HL-60 (cell line): ENCODE data around the gene TRPV3.

ENCODE experiments used
- DNase-seq, 2 experiments: peaks; one replicate each; pipeline ENCODE4 v3.0.0-alpha.2; 2010 to 2020; ENCODE audit warnings: low read depth in 1 of 2, low spot score in 1 of 2
- H3K27ac ChIP-seq: fragments of 250-450 bp; sonication (Bioruptor Pico); replicated peaks from 2 replicates; pipeline ENCODE4 v1.5.1; 2020; ENCODE audit warnings: mild to moderate bottlenecking, moderate library complexity
- H3K27me3 ChIP-seq: fragments of 250-450 bp; sonication (Bioruptor Pico); 2 replicates; pipeline ENCODE4 v1.5.1; 2021; ENCODE audit warnings: mild to moderate bottlenecking, moderate library complexity; ENCODE audit not compliant: insufficient read depth, poor library complexity, severe bottlenecking
- H3K4me3 ChIP-seq: replicated peaks from 2 replicates; pipeline ENCODE4 v1.5.1; 2011; ENCODE audit warnings: mild to moderate bottlenecking, control low read depth, low read length; ENCODE audit not compliant: insufficient read depth
- GABPA ChIP-seq: IDR thresholded peaks from 2 replicates; pipeline ENCODE4 v1.6.1; 2012; ENCODE audit warnings: low read depth
- POLR2AphosphoS5 ChIP-seq: IDR thresholded peaks from 2 replicates; pipeline ENCODE4 v1.6.1; 2012; ENCODE audit warnings: low read depth
- SPI1 ChIP-seq: IDR thresholded peaks from 2 replicates; pipeline ENCODE4 v1.6.1; 2012; ENCODE audit warnings: low read depth, mild to moderate bottlenecking, borderline replicate concordance
- TF ChIP-seq, protein P1 (sequence below): IDR thresholded peaks from one replicate; pipeline ENCODE4 v1.5.1; 2011; ENCODE audit warnings: low read length, control low read depth, inconsistent platforms; ENCODE audit not compliant: insufficient read depth
- TF ChIP-seq, protein P2 (sequence below): IDR thresholded peaks from 2 replicates; pipeline ENCODE4 v1.6.1; 2012; ENCODE audit warnings: low read depth; ENCODE audit not compliant: insufficient replicate concordance

The TRPV3 gene

GRCh38 chr17:3546997-3547396 lies 10.6 kb downstream of the TRPV3 start:
- DNase-seq, result no peak
- Histone ChIP-seq H3K27ac (no peak overlapping the region), H3K27me3 (no peaks in the 10 kb centered on the region), H3K4me3 (no peak overlapping the region)
- TF ChIP-seq, protein P1, sequence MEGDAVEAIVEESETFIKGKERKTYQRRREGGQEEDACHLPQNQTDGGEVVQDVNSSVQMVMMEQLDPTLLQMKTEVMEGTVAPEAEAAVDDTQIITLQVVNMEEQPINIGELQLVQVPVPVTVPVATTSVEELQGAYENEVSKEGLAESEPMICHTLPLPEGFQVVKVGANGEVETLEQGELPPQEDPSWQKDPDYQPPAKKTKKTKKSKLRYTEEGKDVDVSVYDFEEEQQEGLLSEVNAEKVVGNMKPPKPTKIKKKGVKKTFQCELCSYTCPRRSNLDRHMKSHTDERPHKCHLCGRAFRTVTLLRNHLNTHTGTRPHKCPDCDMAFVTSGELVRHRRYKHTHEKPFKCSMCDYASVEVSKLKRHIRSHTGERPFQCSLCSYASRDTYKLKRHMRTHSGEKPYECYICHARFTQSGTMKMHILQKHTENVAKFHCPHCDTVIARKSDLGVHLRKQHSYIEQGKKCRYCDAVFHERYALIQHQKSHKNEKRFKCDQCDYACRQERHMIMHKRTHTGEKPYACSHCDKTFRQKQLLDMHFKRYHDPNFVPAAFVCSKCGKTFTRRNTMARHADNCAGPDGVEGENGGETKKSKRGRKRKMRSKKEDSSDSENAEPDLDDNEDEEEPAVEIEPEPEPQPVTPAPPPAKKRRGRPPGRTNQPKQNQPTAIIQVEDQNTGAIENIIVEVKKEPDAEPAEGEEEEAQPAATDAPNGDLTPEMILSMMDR, result no peak
- TF ChIP-seq SPI1, result no peak
- TF ChIP-seq, protein P2, sequence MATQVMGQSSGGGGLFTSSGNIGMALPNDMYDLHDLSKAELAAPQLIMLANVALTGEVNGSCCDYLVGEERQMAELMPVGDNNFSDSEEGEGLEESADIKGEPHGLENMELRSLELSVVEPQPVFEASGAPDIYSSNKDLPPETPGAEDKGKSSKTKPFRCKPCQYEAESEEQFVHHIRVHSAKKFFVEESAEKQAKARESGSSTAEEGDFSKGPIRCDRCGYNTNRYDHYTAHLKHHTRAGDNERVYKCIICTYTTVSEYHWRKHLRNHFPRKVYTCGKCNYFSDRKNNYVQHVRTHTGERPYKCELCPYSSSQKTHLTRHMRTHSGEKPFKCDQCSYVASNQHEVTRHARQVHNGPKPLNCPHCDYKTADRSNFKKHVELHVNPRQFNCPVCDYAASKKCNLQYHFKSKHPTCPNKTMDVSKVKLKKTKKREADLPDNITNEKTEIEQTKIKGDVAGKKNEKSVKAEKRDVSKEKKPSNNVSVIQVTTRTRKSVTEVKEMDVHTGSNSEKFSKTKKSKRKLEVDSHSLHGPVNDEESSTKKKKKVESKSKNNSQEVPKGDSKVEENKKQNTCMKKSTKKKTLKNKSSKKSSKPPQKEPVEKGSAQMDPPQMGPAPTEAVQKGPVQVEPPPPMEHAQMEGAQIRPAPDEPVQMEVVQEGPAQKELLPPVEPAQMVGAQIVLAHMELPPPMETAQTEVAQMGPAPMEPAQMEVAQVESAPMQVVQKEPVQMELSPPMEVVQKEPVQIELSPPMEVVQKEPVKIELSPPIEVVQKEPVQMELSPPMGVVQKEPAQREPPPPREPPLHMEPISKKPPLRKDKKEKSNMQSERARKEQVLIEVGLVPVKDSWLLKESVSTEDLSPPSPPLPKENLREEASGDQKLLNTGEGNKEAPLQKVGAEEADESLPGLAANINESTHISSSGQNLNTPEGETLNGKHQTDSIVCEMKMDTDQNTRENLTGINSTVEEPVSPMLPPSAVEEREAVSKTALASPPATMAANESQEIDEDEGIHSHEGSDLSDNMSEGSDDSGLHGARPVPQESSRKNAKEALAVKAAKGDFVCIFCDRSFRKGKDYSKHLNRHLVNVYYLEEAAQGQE, result no peak
- TF ChIP-seq POLR2AphosphoS5, result no peak

GRCh38 chr17:3546521-3546920 lies 11.1 kb downstream of the TRPV3 start:
- TF ChIP-seq SPI1 (no peak), GABPA (no peak), POLR2AphosphoS5 (no peak)
- TF ChIP-seq, protein P1, result no peak
- TF ChIP-seq, protein P2, result no peak
- no peak overlapping the region for H3K27ac ChIP-seq
- no peak overlapping the region for H3K4me3 ChIP-seq
- no peaks in the 10 kb centered on the region for H3K27me3 ChIP-seq
- no peak for DNase-seq

GRCh38 chr17:3545151-3545550 lies 12.5 kb downstream of the TRPV3 start:
- H3K4me3 ChIP-seq, result no peak overlapping the region
- TF ChIP-seq SPI1 (no peak), GABPA (no peak), POLR2AphosphoS5 (no peak)
- TF ChIP-seq, protein P2, result no peak
- TF ChIP-seq, protein P1, result no peak
- no peak for DNase-seq
- no peaks in the 10 kb centered on the region for H3K27me3 ChIP-seq
- H3K27ac ChIP-seq, result no peak overlapping the region
